Naive thymus-derived CD8-positive, alpha-beta T cell (primary cell): ENCODE data around the gene RPS17. TPM values are rescaled to one million over a fixed set of nuclear protein-coding genes. Genes with fewer than 3 reads are reported as not detected.
"Not testable (repeated sequence)": the region's sequence is repeated elsewhere in the genome, so short reads cannot be mapped to it uniquely, and the experiment has no call there.

Experiments used
- ATAC-seq, 2 donors: fragments of 150-1000 bp; cut with Tn5 transposase in 1 of 2; sonication (Bioruptor Pico), chemical (Tn5 transposase) in 1 of 2; 1 replicate in 1 of 2; 2 replicates in 1 of 2; pipeline ENCODE4 v1.10.0; 2021; ENCODE audit warnings: mild to moderate bottlenecking in 2 of 2, moderate library complexity in 2 of 2
- POLR2A ChIA-PET: fragments of 350-600 bp; sonication (Branson Sonifier 250); formaldehyde crosslinking; loops from one replicate; lab custom pipeline; 2021; ENCODE audit warnings: antibody characterized with exemption; lab: Charles Lee
- DNase-seq, 10 donors: peaks; one replicate each; pipeline versions ENCODE4 v3.0.0 to v3.0.0-alpha.2; 2020 to 2022
- H3K27ac Mint-ChIP-seq, 10 donors: one replicate each; pipeline ENCODE4 v1.8.0; 2020 to 2022; ENCODE audit warnings: mild to moderate bottlenecking in 10 of 10, mixed read lengths in 10 of 10, moderate library complexity in 4 of 10, inconsistent platforms in 1 of 10
- H3K27me3 Mint-ChIP-seq, 5 donors: one replicate each; pipeline ENCODE4 v1.8.0; 2021 to 2022; ENCODE audit warnings: mixed read lengths in 5 of 5
- H3K36me3 Mint-ChIP-seq, 3 donors: one replicate each; pipeline ENCODE4 v1.8.0; 2020 to 2022; ENCODE audit warnings: mixed read lengths in 3 of 3, mild to moderate bottlenecking in 2 of 3, inconsistent platforms in 1 of 3
- H3K4me1 Mint-ChIP-seq, 4 donors: one replicate each; pipeline ENCODE4 v1.8.0; 2021 to 2022; ENCODE audit warnings: mixed read lengths in 4 of 4
- H3K4me3 Mint-ChIP-seq, 10 donors: one replicate each; pipeline ENCODE4 v1.8.0; 2020 to 2022; ENCODE audit warnings: mild to moderate bottlenecking in 10 of 10, mixed read lengths in 10 of 10, moderate library complexity in 6 of 10, inconsistent platforms in 1 of 10
- H3K9me3 Mint-ChIP-seq, 9 donors: one replicate each; pipeline ENCODE4 v1.8.0; 2020 to 2022; ENCODE audit warnings: mixed read lengths in 9 of 9, mild to moderate bottlenecking in 3 of 9, inconsistent platforms in 1 of 9, moderate library complexity in 1 of 9
- polyA plus RNA-seq, 3 donors: library from polyadenylated mRNA; unstranded; fragments of 300-500 nt; fragmentation: Illumina TruSeq; gene quantifications; one replicate each; pipeline ENCODE4 v1.2.3, GENCODE V29; 2021
- total RNA-seq, 8 experiments: library from RNA in 2 of 8; stranded (reverse) in 2 of 8; gene quantifications; one replicate each; pipeline ENCODE4 v1.2.3 and lab custom pipeline; 2021 to 2026

The RPS17 gene
- total and polyA plus RNA-seq, 5 experiments from 2014 or later: 1,585 to 2,201 (median 2,010) TPM

DNA sequence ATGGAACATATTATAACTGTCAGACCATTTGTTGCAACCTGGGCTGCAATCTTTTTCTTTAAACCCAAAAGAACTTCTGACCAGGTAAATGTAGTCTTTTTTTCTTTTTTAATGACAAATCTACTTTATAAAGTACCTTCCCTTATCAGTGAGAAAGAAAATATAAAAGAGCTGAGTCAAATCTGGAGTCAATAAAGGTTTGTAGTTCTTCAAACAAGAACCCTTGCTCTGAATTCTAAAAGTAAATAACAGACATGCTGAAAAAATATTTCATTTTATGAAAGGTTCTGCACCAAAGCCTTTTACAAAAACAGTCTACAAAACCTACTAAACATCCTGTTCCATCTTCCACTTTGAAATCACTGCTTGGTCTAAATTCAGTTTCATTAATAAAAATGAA, 42.3 kb downstream of the RPS17 start:
- ATAC-seq, H3K4me3 Mint-ChIP-seq, H3K9me3 Mint-ChIP-seq, H3K36me3 Mint-ChIP-seq, H3K4me1 Mint-ChIP-seq, H3K27me3 Mint-ChIP-seq, DNase-seq, H3K27ac Mint-ChIP-seq, POLR2A ChIA-PET: not testable (repeated sequence)

GRCh38 chr15:82488250-82488649, 52.0 kb downstream of the RPS17 start:
- not testable (repeated sequence) for ATAC-seq, H3K4me3 Mint-ChIP-seq, H3K36me3 Mint-ChIP-seq, H3K27me3 Mint-ChIP-seq, H3K4me1 Mint-ChIP-seq, H3K9me3 Mint-ChIP-seq, DNase-seq, H3K27ac Mint-ChIP-seq
- POLR2A ChIA-PET: interaction anchor here (0.7 kb wide), 1 partner anchor 1098 kb away, joined by 4 read pairs; no protein-coding TSS in a partner anchor

DNA sequence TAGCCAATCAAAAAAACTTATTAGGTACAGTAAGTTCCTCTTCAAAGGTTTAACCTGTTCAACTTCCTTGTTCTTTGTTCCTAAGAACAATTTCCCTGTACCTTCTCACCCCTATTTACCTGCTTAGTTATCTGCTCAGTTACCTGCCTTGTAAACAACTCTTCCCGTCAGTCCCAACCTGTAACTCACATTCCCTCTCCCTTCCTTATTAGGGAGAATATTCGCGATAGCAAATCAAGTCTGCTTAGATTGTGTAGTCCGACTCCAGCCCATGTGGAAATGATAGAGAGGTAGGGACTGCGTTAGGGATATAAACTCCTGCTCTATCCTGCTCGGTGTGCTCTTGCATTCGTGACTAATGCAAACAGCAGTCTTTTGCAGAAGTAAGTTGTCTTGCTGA, 53.2 kb downstream of the RPS17 start:
- H3K27ac Mint-ChIP-seq, H3K4me1 Mint-ChIP-seq, H3K4me3 Mint-ChIP-seq, H3K9me3 Mint-ChIP-seq, H3K27me3 Mint-ChIP-seq, DNase-seq, H3K36me3 Mint-ChIP-seq, ATAC-seq, POLR2A ChIA-PET: not testable (repeated sequence)

Other genes starting within 250 kb of the RPS17 start
- 1 to 10 TPM; 3.8 to 4.7 TPM for gene GOLGA6L10, start 191.0 kb downstream of the RPS17 start, total RNA-seq
- under 1 TPM in 2 of 3 donors, not detected in 1; 0.05 to 0.30 TPM for gene GOLGA6L10, start 191.0 kb downstream of the RPS17 start, polyA plus RNA-seq
- gene GOLGA6L9, start 110.6 kb downstream of the RPS17 start, total RNA-seq: 1 to 10 TPM; 7.4 TPM
- under 1 TPM; 0.47 to 0.75 (median 0.61) TPM for gene GOLGA6L9, start 110.6 kb downstream of the RPS17 start, polyA plus RNA-seq
- gene CPEB1, start 106.9 kb upstream of the RPS17 start, total RNA-seq: 1 to 10 TPM; 2.2 to 3.2 TPM
- gene CPEB1, start 106.9 kb upstream of the RPS17 start, polyA plus RNA-seq: 1 to 10 TPM; 2.7 to 3.6 (median 3.0) TPM
- 1 to 10 TPM; 1.7 TPM for gene AP3B2, start 169.4 kb upstream of the RPS17 start, total RNA-seq
- gene AP3B2, start 169.4 kb upstream of the RPS17 start, polyA plus RNA-seq: under 1 TPM; 0.20 to 0.36 (median 0.31) TPM